ENCODE results near the gene WWOX. TPM values are rescaled to one million over a fixed set of nuclear protein-coding genes. Genes with fewer than 3 reads are reported as not detected.

Gene WWOX
- polyA plus RNA-seq, 1 donor from 2014 or later: 25.6 TPM

GRCh38 chr16:78100112-78100467 is 636 bp downstream of the WWOX start:
- no peaks in the 10 kb centered on the region for H3K9me2 ChIP-seq (ENCODE audit: insufficient read depth, low read length)
- peak overlapping the region; percentile 69 for H3K9ac ChIP-seq (ENCODE audit: low read length)
- H3K4me3 ChIP-seq (ENCODE audit: low read length): peak overlapping the region; percentile 95
- peak overlapping the region; percentile 78 for H2AFZ ChIP-seq (ENCODE audit: low read depth, low read length)
- H3F3A ChIP-seq (ENCODE audit: insufficient read depth, low read length, poor library complexity, severe bottlenecking): no peaks in the 10 kb centered on the region
- peak overlapping the region; percentile 25 for H3K4me2 ChIP-seq (ENCODE audit: low read length)
- H3K79me2 ChIP-seq (replicated peaks; ENCODE audit: insufficient read depth, low read length): no peaks in the 10 kb centered on the region
- H4K20me1 ChIP-seq (ENCODE audit: insufficient read depth): no peaks in the 10 kb centered on the region
- no peak overlapping the region for H3K27ac ChIP-seq (ENCODE audit: low read length)
- TF ChIP-seq RAD21 (conservative IDR thresholded peaks at IDR 0.05) (no peak), MXI1 (conservative IDR thresholded peaks at IDR 0.05; ENCODE audit: poor library complexity, severe bottlenecking) (peak; percentile 34), EP300 (conservative IDR thresholded peaks at IDR 0.05; ENCODE audit: poor library complexity, severe bottlenecking) (no peak), POLR2AphosphoS5 (IDR thresholded peaks at IDR 0.05) (no peak), TAF1 (IDR thresholded peaks at IDR 0.05; ENCODE audit: low read depth) (no peak), EZH2 (IDR thresholded peaks at IDR 0.05; ENCODE audit: borderline replicate concordance, insufficient read depth, low read length, poor library complexity, severe bottlenecking) (no peak)
- no peaks in the 10 kb centered on the region for H3K9me3 ChIP-seq (ENCODE audit: low read length)
- H3K36me3 ChIP-seq (ENCODE audit: insufficient read depth, low read length): no peaks in the 10 kb centered on the region
- no peaks in the 10 kb centered on the region for H3K27me3 ChIP-seq (ENCODE audit: insufficient read depth, low read depth, low read length)

- Histone ChIP-seq H3K4me2 (ENCODE audit: low read length) (no peak overlapping the region), H3K36me3 (ENCODE audit: insufficient read depth, low read length) (no peaks in the 10 kb centered on the region), H4K20me1 (ENCODE audit: insufficient read depth) (no peaks in the 10 kb centered on the region), H3K79me2 (replicated peaks; ENCODE audit: insufficient read depth, low read length) (no peaks in the 10 kb centered on the region), H3K9ac (ENCODE audit: low read length) (no peak overlapping the region), H3F3A (ENCODE audit: insufficient read depth, low read length, poor library complexity, severe bottlenecking) (no peaks in the 10 kb centered on the region), H3K9me2 (ENCODE audit: insufficient read depth, low read length) (no peaks in the 10 kb centered on the region), H3K27me3 (ENCODE audit: insufficient read depth, low read depth, low read length) (no peaks in the 10 kb centered on the region), H2AFZ (ENCODE audit: low read depth, low read length) (no peak overlapping the region), H3K9me3 (ENCODE audit: low read length) (no peaks in the 10 kb centered on the region), H3K4me3 (ENCODE audit: low read length) (no peak overlapping the region), H3K27ac (ENCODE audit: low read length) (no peak overlapping the region)
- TF ChIP-seq RAD21 (conservative IDR thresholded peaks at IDR 0.05) (no peak), MXI1 (conservative IDR thresholded peaks at IDR 0.05; ENCODE audit: poor library complexity, severe bottlenecking) (no peak), CTCF (IDR thresholded peaks at IDR 0.05; ENCODE audit: poor library complexity, severe bottlenecking) (no peak), TAF1 (IDR thresholded peaks at IDR 0.05; ENCODE audit: low read depth) (no peak), EZH2 (IDR thresholded peaks at IDR 0.05; ENCODE audit: borderline replicate concordance, insufficient read depth, low read length, poor library complexity, severe bottlenecking) (no peak)
Measured at GRCh38 chr16:78102122-78102660, 2.7 kb downstream of the WWOX start.

GRCh38 chr16:78102865-78103264 is 3.4 kb downstream of the WWOX start:
- H2AFZ ChIP-seq (ENCODE audit: low read depth, low read length): no peak overlapping the region
- H3K27ac ChIP-seq (ENCODE audit: low read length): no peak overlapping the region

More at GRCh38 chr16:78102865-78103264, 3.4 kb downstream of the WWOX start:
- TF ChIP-seq EP300 (conservative IDR thresholded peaks at IDR 0.05; ENCODE audit: poor library complexity, severe bottlenecking): no peak
- no peak for TF ChIP-seq TAF1 (IDR thresholded peaks at IDR 0.05; ENCODE audit: low read depth)
- TF ChIP-seq POLR2AphosphoS5 (IDR thresholded peaks at IDR 0.05): no peak
- TF ChIP-seq RAD21 (conservative IDR thresholded peaks at IDR 0.05): no peak
- TF ChIP-seq REST (IDR thresholded peaks at IDR 0.05; ENCODE audit: borderline replicate concordance): no peak
- no peak for TF ChIP-seq CTCF (IDR thresholded peaks at IDR 0.05; ENCODE audit: poor library complexity, severe bottlenecking)
- TF ChIP-seq SMC3 (conservative IDR thresholded peaks at IDR 0.05; ENCODE audit: poor library complexity): no peak
- TF ChIP-seq EZH2 (IDR thresholded peaks at IDR 0.05; ENCODE audit: borderline replicate concordance, insufficient read depth, low read length, poor library complexity, severe bottlenecking): no peak
- no peak for TF ChIP-seq MXI1 (conservative IDR thresholded peaks at IDR 0.05; ENCODE audit: poor library complexity, severe bottlenecking)
- Histone ChIP-seq H3K4me3 (ENCODE audit: low read length) (no peak overlapping the region), H3K4me2 (ENCODE audit: low read length) (no peak overlapping the region), H3K36me3 (ENCODE audit: insufficient read depth, low read length) (no peaks in the 10 kb centered on the region), H3K79me2 (replicated peaks; ENCODE audit: insufficient read depth, low read length) (no peaks in the 10 kb centered on the region), H3F3A (ENCODE audit: insufficient read depth, low read length, poor library complexity, severe bottlenecking) (no peaks in the 10 kb centered on the region), H4K20me1 (ENCODE audit: insufficient read depth) (no peaks in the 10 kb centered on the region), H3K27me3 (ENCODE audit: insufficient read depth, low read depth, low read length) (no peaks in the 10 kb centered on the region), H3K9me3 (ENCODE audit: low read length) (no peaks in the 10 kb centered on the region), H3K9ac (ENCODE audit: low read length) (no peak overlapping the region), H3K9me2 (ENCODE audit: insufficient read depth, low read length) (no peaks in the 10 kb centered on the region)

Measured in neural cell (in vitro differentiated cells).